NCI-H510A (cell line): ENCODE measurements around the gene DAB2IP.

Experiments
- DNase-seq: peaks from one replicate; lab custom pipeline; 2025; lab: John Stamatoyannopoulos, UW

The DAB2IP gene

GRCh38 chr9:121763561-121764370 lies 112.3 kb downstream of the DAB2IP start:
- no peak for DNase-seq

GRCh38 chr9:121764371-121764730 lies 112.9 kb downstream of the DAB2IP start:
- DNase-seq: no peak

GRCh38 chr9:121765021-121765950 lies 113.9 kb downstream of the DAB2IP start:
- DNase-seq: no peak

- DNase-seq: no peak
These were observed 114.7 kb downstream of the DAB2IP start for GRCh38 chr9:121766081-121766683.

GRCh38 chr9:121767171-121767769 lies 115.8 kb downstream of the DAB2IP start:
- DNase-seq: no peak

- DNase-seq: no peak
These were observed 117.1 kb downstream of the DAB2IP start for GRCh38 chr9:121768416-121769015.

- no peak for DNase-seq
These were observed 118.5 kb downstream of the DAB2IP start for GRCh38 chr9:121769939-121770338.

GRCh38 chr9:121770415-121771273 lies 119.2 kb downstream of the DAB2IP start:
- DNase-seq: no peak

GRCh38 chr9:121771418-121771817 lies 120.0 kb downstream of the DAB2IP start:
- DNase-seq: no peak

- DNase-seq: no peak
These were observed 120.6 kb downstream of the DAB2IP start for GRCh38 chr9:121771851-121772599.

- DNase-seq: no peak
These were observed 121.3 kb downstream of the DAB2IP start for GRCh38 chr9:121772600-121773285.

- no peak for DNase-seq
These were observed 122.0 kb downstream of the DAB2IP start for GRCh38 chr9:121773286-121773953.

GRCh38 chr9:121773954-121774714 lies 122.7 kb downstream of the DAB2IP start:
- no peak for DNase-seq

GRCh38 chr9:121774715-121775613 lies 123.5 kb downstream of the DAB2IP start:
- DNase-seq: no peak

- DNase-seq: no peak
These were observed 124.7 kb downstream of the DAB2IP start for GRCh38 chr9:121776001-121776738.
